Adipocyte (in vitro differentiated cells): ENCODE results near the gene CLEC2D.

ENCODE experiments used
- DNase-seq: peaks from one replicate; pipeline ENCODE4 v3.0.0-alpha.2; 2015; ENCODE audit warnings: low read depth
- H3K27me3 ChIP-seq: replicated peaks from 2 replicates; pipeline ENCODE4 v1.7.0; 2013; ENCODE audit warnings: mild to moderate bottlenecking, low read length, moderate library complexity; ENCODE audit not compliant: control insufficient read depth, insufficient read depth
- H3K36me3 ChIP-seq: 2 replicates; pipeline ENCODE4 v1.7.0; 2013; ENCODE audit warnings: low read length, mild to moderate bottlenecking, moderate library complexity; ENCODE audit not compliant: control insufficient read depth, insufficient read depth, severe bottlenecking
- H3K4me1 ChIP-seq: 2 replicates; pipeline ENCODE4 v1.7.0; 2013; ENCODE audit warnings: mild to moderate bottlenecking, low read length, moderate library complexity; ENCODE audit not compliant: control insufficient read depth, insufficient read depth
- H3K4me3 ChIP-seq: 2 replicates; pipeline ENCODE4 v1.7.0; 2013; ENCODE audit warnings: mild to moderate bottlenecking, low read length, moderate library complexity
- H3K9ac ChIP-seq: 2 replicates; pipeline ENCODE4 v1.7.0; 2013; ENCODE audit warnings: mild to moderate bottlenecking, low read length, moderate library complexity
- H3K9me3 ChIP-seq: 2 replicates; pipeline ENCODE4 v1.7.0; 2013; ENCODE audit warnings: mild to moderate bottlenecking, low read length, moderate library complexity; ENCODE audit not compliant: control insufficient read depth

CLEC2D gene

DNA sequence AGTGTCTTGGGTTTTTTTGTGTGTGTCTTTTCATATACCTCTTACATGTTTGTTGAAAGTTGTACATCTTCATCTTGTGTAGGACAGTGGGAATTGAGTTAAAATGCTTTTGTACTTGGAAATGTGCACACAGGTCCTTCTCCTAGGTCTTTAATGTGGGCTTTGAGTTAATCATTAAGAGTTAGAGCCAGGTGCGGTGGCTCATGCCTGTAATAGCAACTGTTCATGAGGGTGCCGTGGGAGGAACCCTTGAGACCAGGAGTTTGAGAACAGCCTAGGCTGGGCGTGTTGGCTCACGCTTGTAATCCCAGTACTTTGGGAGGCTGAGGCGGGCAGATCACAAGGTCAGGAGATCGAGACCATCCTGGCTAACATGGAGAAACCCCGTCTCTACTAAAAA is 49.5 kb downstream of the CLEC2D start:
- H3K36me3 ChIP-seq = no peaks in the 10 kb centered on the region
- no peaks in the 10 kb centered on the region for H3K27me3 ChIP-seq
- H3K9me3 ChIP-seq = no peaks in the 10 kb centered on the region
- H3K4me1 ChIP-seq = no peaks in the 10 kb centered on the region
- no peak overlapping the region for H3K9ac ChIP-seq
- no peak for DNase-seq
- no peak overlapping the region for H3K4me3 ChIP-seq

DNA sequence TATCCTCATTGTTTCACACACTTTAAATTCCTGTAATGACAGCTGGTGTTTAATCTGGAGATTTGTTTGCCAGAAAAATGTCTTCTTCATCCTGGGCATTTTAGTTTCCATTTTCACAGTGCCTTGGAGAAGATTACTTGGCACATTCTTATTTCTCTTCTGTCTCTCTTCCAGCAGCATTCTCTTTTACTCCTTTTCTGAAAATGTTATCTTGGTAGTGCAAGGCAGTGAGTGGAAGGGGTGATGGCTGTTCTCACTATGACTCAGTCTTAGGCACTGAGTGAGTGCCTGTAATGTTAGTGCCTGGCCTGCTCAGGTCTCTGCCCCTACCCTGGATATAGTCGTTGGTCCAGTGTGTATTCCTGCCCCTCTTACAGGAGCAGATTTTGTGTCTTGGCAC is 50.3 kb downstream of the CLEC2D start:
- Histone ChIP-seq H3K36me3 (no peaks in the 10 kb centered on the region), H3K4me1 (no peaks in the 10 kb centered on the region), H3K27me3 (no peaks in the 10 kb centered on the region), H3K4me3 (no peak overlapping the region), H3K9ac (no peak overlapping the region), H3K9me3 (no peaks in the 10 kb centered on the region)
- no peak for DNase-seq

DNA sequence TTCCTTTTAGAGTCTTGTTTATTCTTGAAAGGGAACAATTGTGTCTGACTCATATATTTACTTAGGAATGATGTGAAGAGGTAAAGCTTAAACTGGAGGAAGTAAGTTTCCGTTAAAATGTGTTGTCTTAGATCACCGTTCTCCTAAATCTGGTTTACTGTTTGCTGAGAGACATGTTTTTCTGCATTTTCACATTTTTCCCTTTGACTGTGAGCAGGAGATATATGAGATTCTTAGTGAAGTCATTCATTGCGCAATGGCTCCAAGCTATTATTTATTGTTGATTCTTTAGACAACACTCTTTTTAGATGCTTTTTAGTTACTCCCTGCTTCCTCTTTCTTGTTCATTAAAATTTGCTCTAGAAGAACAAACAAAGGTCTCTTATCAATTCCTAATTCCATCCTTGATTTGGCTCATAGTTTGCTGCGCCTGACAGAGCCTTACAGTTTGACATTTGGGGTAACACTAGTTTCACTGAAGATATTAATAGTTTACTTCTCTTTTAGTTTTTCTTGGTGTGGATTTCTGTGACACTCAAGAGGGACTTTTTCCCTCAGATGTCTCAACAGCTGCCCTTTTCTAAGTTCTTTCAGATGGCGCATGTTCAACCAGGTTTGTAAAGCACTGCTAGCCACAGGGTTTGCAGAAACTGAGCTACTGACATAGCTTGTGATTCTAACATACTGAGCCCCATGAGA is 52.0 kb downstream of the CLEC2D start:
- Histone ChIP-seq H3K9ac (no peak overlapping the region), H3K4me3 (no peak overlapping the region), H3K4me1 (no peaks in the 10 kb centered on the region), H3K27me3 (no peaks in the 10 kb centered on the region), H3K36me3 (no peaks in the 10 kb centered on the region), H3K9me3 (no peaks in the 10 kb centered on the region)
- peak; percentile 73 for DNase-seq

DNA sequence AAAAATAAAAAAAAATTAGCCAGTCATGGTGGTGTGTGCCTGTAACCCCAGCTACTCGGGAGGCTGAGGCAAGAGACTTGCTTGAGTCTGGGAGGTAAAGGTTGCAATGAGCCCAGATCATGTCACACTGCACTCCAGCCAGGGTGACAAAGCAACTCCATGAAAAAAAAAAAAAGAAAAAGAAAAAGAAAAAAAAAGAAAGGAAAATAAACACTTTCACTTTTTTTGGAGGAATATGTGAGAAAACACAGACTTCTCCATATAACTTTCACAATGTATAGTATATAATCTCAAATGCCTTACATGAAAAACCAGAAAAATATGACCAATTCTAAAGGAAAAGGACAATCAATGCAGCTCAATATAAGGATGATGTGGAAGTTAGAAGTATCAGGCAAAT is 54.5 kb downstream of the CLEC2D start:
- Histone ChIP-seq H3K4me1 (peaks cover 4% of the 10 kb centered on the region), H3K9me3 (no peaks in the 10 kb centered on the region), H3K27me3 (no peaks in the 10 kb centered on the region), H3K4me3 (no peak overlapping the region), H3K9ac (no peak overlapping the region), H3K36me3 (no peaks in the 10 kb centered on the region)
- DNase-seq = no peak

DNA sequence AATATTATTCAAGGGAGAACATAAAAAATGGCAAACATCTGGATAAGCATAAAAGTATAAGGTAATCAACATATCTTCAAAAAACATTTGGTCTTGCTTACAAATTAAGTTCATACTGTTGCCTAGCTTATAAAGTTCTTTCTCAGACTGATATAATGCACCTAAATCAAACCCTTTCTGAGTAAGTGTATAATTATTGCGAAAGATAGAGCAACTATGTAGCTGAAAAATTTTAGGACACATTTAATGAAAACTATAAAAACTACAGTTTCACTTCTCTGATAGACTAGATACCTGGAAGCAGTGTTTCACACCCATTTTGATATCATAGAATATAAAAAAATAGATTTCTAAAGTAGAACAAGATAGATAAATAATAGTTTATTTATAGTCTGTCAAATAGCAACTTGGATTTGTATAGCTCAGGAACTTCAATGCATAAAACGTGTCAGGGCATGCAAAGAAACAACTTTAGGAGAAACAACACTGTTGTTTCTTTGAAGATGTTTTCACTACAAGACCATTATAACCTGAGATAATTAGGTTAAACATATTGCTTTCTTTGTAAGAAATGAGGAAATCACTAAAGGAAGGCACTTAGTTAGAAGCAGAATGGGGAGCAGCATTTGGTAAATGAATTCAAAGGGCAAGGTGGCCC is 55.8 kb downstream of the CLEC2D start:
- DNase-seq = no peak

DNA sequence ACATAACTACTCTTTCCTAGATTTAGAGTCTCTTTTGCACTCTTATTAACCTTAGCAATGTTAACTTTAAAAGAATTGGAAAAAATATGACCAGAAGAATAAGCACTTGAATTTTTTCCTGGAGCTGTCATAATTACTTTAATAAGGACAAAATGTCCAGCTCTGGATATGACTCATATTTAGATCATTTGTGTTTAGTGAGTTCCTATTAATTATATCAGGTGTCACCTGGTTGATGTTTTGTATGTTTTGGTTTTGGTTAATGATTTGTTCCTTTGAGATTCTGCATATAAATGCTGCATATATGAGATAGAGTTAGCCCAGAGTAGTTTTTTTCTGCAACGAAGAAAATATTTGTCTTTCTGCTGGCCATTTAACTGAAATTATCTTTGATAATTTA is 58.3 kb downstream of the CLEC2D start:
- no peaks in the 10 kb centered on the region for H3K9me3 ChIP-seq
- no peak overlapping the region for H3K4me3 ChIP-seq
- H3K27me3 ChIP-seq = no peaks in the 10 kb centered on the region
- H3K36me3 ChIP-seq = no peaks in the 10 kb centered on the region
- no peak for DNase-seq
- H3K4me1 ChIP-seq = peaks cover 4% of the 10 kb centered on the region
- no peak overlapping the region for H3K9ac ChIP-seq

More for the DNA sequence above, 55.8 kb downstream of the CLEC2D start:
- Histone ChIP-seq H3K36me3 (no peaks in the 10 kb centered on the region), H3K9me3 (no peaks in the 10 kb centered on the region), H3K4me3 (no peak overlapping the region), H3K9ac (no peak overlapping the region), H3K27me3 (no peaks in the 10 kb centered on the region), H3K4me1 (peaks cover 4% of the 10 kb centered on the region)

DNA sequence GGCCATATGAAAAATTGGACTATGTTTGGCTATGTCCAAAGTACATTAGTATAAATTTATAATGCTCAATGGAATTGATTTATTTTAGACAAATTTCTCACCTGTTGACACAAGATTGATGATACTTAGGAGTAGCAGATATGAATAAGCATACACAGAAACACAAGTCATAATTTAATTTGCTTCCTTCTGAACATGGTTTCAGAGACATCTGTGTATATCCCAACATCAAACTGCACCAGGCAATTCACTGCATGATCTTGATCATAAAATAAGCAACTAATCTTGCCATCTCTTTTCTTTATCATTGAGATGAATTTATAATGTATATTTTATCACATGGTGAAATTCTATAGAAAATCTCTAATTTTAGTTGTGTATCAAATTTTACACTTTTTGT is 59.6 kb downstream of the CLEC2D start:
- Histone ChIP-seq H3K36me3 (no peaks in the 10 kb centered on the region), H3K9ac (no peak overlapping the region), H3K4me3 (no peak overlapping the region), H3K9me3 (no peaks in the 10 kb centered on the region), H3K4me1 (peaks cover 4% of the 10 kb centered on the region), H3K27me3 (no peaks in the 10 kb centered on the region)
- no peak for DNase-seq

DNA sequence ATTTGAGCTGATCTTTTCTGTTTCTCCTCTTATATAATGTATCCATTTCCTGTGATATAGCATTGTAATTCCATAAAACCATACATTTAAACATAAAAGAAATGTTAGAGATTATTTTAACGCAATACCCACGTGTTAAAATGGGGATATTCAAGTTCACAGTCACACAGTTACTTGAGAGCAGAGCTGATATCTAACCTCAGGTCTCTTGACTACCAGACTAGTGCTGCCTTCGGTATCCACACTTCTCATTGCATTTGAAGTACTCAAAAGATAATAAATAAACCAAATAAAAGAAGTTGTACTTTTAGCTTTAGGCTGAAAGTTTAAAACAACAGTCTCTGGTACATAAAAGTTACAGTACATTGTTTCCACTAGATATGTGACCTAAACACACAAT is 60.5 kb downstream of the CLEC2D start:
- H3K4me3 ChIP-seq = no peak overlapping the region
- no peak overlapping the region for H3K9ac ChIP-seq
- no peaks in the 10 kb centered on the region for H3K36me3 ChIP-seq
- peaks cover 4% of the 10 kb centered on the region for H3K4me1 ChIP-seq
- H3K9me3 ChIP-seq = no peaks in the 10 kb centered on the region
- DNase-seq = no peak
- H3K27me3 ChIP-seq = no peaks in the 10 kb centered on the region

DNA sequence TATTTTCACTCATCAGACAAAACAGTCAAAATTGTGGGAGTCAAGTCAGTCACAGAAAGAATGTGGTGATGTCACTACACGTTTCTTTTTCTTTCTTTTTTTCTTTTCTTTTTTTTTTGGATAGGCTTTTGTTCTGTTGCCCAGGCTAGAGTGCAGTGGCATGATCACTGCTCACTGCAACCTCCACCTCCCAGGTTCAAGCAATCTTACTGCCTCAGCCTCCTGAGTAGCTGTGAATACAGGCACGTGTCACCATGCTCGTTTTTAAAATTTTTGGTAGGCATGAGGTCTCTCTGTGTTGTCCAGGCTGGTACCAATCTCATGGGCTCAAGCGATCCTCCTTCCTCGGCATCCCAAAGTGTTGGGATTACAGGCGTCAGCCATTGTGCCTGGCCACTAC is 61.1 kb downstream of the CLEC2D start:
- H3K27me3 ChIP-seq = no peaks in the 10 kb centered on the region
- no peaks in the 10 kb centered on the region for H3K9me3 ChIP-seq
- H3K4me1 ChIP-seq = peaks cover 4% of the 10 kb centered on the region
- H3K9ac ChIP-seq = no peak overlapping the region
- no peaks in the 10 kb centered on the region for H3K36me3 ChIP-seq
- DNase-seq = no peak
- H3K4me3 ChIP-seq = no peak overlapping the region

DNA sequence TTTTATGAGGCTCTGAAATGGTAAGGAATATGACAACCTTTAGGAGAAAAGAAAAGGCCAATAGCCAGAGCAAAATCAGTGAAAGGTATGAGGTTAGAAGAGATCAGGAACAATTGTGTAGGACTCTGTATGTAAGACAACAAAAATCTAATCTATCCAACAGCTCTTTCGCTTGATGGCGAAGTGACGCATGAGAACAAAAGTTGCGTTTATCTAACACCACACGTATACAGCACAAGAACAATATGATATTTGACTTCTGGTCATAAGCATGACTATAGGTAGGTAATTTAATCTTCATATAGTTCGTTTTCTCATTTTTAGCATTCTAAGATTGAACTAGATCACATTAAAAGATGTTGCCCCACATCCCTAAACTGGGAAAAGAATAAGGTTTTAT is 61.9 kb downstream of the CLEC2D start:
- no peak overlapping the region for H3K9ac ChIP-seq
- no peak overlapping the region for H3K4me3 ChIP-seq
- H3K36me3 ChIP-seq = no peaks in the 10 kb centered on the region
- DNase-seq = no peak
- no peaks in the 10 kb centered on the region for H3K9me3 ChIP-seq
- no peaks in the 10 kb centered on the region for H3K27me3 ChIP-seq
- H3K4me1 ChIP-seq = peaks cover 4% of the 10 kb centered on the region

DNA sequence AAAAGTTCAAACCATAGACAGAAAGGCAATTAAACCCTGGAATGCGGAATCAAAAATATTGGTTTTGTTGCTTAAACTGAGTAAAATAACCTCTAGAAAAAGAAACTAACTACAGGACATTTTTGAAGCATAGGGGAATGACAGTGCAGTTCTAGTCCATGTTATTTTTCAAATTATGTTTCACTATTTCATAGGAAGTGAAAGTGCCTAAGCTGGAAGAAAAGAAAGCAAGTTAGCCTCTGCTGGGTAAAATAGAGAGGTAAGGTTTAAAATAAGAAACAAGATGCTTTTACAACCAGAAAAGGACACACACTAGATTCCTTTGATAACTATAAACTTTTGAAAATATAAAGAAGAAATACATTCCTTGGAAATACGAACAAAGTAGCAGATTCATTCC is 62.3 kb downstream of the CLEC2D start:
- Histone ChIP-seq H3K9ac (no peak overlapping the region), H3K9me3 (no peaks in the 10 kb centered on the region), H3K36me3 (no peaks in the 10 kb centered on the region), H3K4me1 (peaks cover 4% of the 10 kb centered on the region), H3K4me3 (no peak overlapping the region), H3K27me3 (no peaks in the 10 kb centered on the region)
- no peak for DNase-seq
